Upper lobe of right lung (tissue), 1 donor: Measurements from ENCODE around the gene RASAL2. TPM values are rescaled to one million over a fixed set of nuclear protein-coding genes. Genes with fewer than 3 reads are reported as not detected.

Source experiments
- ATAC-seq: fragments of 200-7000 bp; cut with Tn5 transposase; one replicate; pipeline ENCODE4 v1.9.1; 2020; ENCODE audit warnings: mild to moderate bottlenecking, moderate library complexity
- DNase-seq: peaks from one replicate; pipeline ENCODE4 v3.0.0-alpha.2; 2020
- H3K27ac ChIP-seq: fragments of 200-600 bp; one replicate; pipeline ENCODE4 v1.8.0; 2022
- H3K27me3 ChIP-seq: fragments of 200-600 bp; one replicate; pipeline ENCODE4 v1.8.0; 2022; ENCODE audit warnings: mild to moderate bottlenecking
- H3K36me3 ChIP-seq: fragments of 200-600 bp; one replicate; pipeline ENCODE4 v1.8.0; 2022
- H3K4me1 ChIP-seq: fragments of 200-600 bp; one replicate; pipeline ENCODE4 v1.8.0; 2022
- H3K4me3 ChIP-seq: fragments of 200-600 bp; one replicate; pipeline ENCODE4 v1.8.0; 2022; ENCODE audit warnings: mild to moderate bottlenecking
- H3K9me3 ChIP-seq: fragments of 200-600 bp; one replicate; pipeline ENCODE4 v1.8.0; 2022
- CTCF ChIP-seq: fragments of 200-600 bp; IDR thresholded peaks from one replicate; pipeline ENCODE4 v1.8.0; 2022; ENCODE audit warnings: antibody characterized with exemption
- intact Hi-C: fragments of 100-400 bp; cut with DNase I; formaldehyde crosslinking; loops from one replicate; pipeline ENCODE4 v1.11.0; 2022
- total RNA-seq: library from RNA; stranded (reverse); fragmentation: NEBNext Ultra II Directional; extraction: Animal tissue kit (Norgen Biotek cat#: 25700); gene quantifications from one replicate; pipeline ENCODE4 v1.2.1, GENCODE V29; 2021
- donor health status: DM: no; HTN: yes; CAD: no; lungs with severe emphysema.

The RASAL2 gene
- total RNA-seq, 1 donor from 2014 or later, result 39.4 TPM

- no peaks in the 10 kb centered on the region for H3K27me3 ChIP-seq
- ATAC-seq, result peak; percentile 19
- no peaks in the 10 kb centered on the region for H3K4me1 ChIP-seq
- no peaks in the 10 kb centered on the region for H3K9me3 ChIP-seq
- intact Hi-C loops, result no loop called here
- no peak for TF ChIP-seq CTCF
- H3K27ac ChIP-seq, result no peak overlapping the region
- no peaks in the 10 kb centered on the region for H3K36me3 ChIP-seq
- H3K4me3 ChIP-seq, result no peak overlapping the region
- no peak for DNase-seq
These were observed 259.0 kb downstream of the RASAL2 start for GRCh38 chr1:178352790-178353416.

GRCh38 chr1:178353524-178353923 lies 259.6 kb downstream of the RASAL2 start:
- Histone ChIP-seq H3K27ac (no peak overlapping the region), H3K4me3 (no peak overlapping the region), H3K4me1 (no peaks in the 10 kb centered on the region), H3K36me3 (no peaks in the 10 kb centered on the region), H3K27me3 (no peaks in the 10 kb centered on the region), H3K9me3 (no peaks in the 10 kb centered on the region)
- intact Hi-C loops, result no loop called here
- no peak for DNase-seq
- TF ChIP-seq CTCF, result no peak
- ATAC-seq, result no peak

GRCh38 chr1:178354816-178355215 lies 260.9 kb downstream of the RASAL2 start:
- H3K36me3 ChIP-seq, result no peaks in the 10 kb centered on the region
- no peak overlapping the region for H3K4me3 ChIP-seq
- H3K27me3 ChIP-seq, result no peaks in the 10 kb centered on the region
- H3K9me3 ChIP-seq, result no peaks in the 10 kb centered on the region
- H3K4me1 ChIP-seq, result no peaks in the 10 kb centered on the region
- H3K27ac ChIP-seq, result no peak overlapping the region
- peak; percentile 60 for ATAC-seq
- DNase-seq, result no peak
- no peak for TF ChIP-seq CTCF
- intact Hi-C loops, result no loop called here

GRCh38 chr1:178356299-178356698 lies 262.4 kb downstream of the RASAL2 start:
- ATAC-seq, result no peak
- H3K4me3 ChIP-seq, result no peak overlapping the region

GRCh38 chr1:178358456-178358855 lies 264.6 kb downstream of the RASAL2 start:
- Histone ChIP-seq H3K27me3 (no peaks in the 10 kb centered on the region), H3K4me3 (no peak overlapping the region), H3K9me3 (no peaks in the 10 kb centered on the region), H3K27ac (no peak overlapping the region), H3K4me1 (no peaks in the 10 kb centered on the region), H3K36me3 (no peaks in the 10 kb centered on the region)
- DNase-seq, result no peak
- ATAC-seq, result no peak
- TF ChIP-seq CTCF, result no peak
- intact Hi-C loops, result no loop called here

More at GRCh38 chr1:178356299-178356698, 262.4 kb downstream of the RASAL2 start:
- Histone ChIP-seq H3K27me3 (no peaks in the 10 kb centered on the region), H3K27ac (no peak overlapping the region), H3K9me3 (no peaks in the 10 kb centered on the region), H3K36me3 (no peaks in the 10 kb centered on the region), H3K4me1 (no peaks in the 10 kb centered on the region)
- intact Hi-C loops, result no loop called here
- TF ChIP-seq CTCF, result no peak
- no peak for DNase-seq

- Histone ChIP-seq H3K9me3 (no peaks in the 10 kb centered on the region), H3K27me3 (no peaks in the 10 kb centered on the region), H3K27ac (no peak overlapping the region), H3K4me1 (no peaks in the 10 kb centered on the region), H3K36me3 (no peaks in the 10 kb centered on the region), H3K4me3 (no peak overlapping the region)
- DNase-seq (no peak), ATAC-seq (no peak)
- no peak for TF ChIP-seq CTCF
- intact Hi-C loops, result no loop called here
These were observed 266.5 kb downstream of the RASAL2 start for GRCh38 chr1:178360421-178360820.
